Gastrocnemius medialis (tissue), 4 donors: ENCODE results near the gene SLC17A5. TPM values are rescaled to one million over a fixed set of nuclear protein-coding genes. Genes with fewer than 3 reads are reported as not detected.
A peak's percentile ranks its signal among the peaks of the same experiment; 100 is the strongest.

Experiments
- ATAC-seq, 2 donors: fragments of 150-250 bp; one replicate each; pipeline ENCODE4 v1.9.1; 2016
- DNase-seq, 2 donors: peaks; one replicate each; pipeline ENCODE4 v3.0.0-alpha.2; 2019
- H3K27ac ChIP-seq, 4 donors: fragments of 200-600 bp; sonication (generic); 1 replicate in 1 of 4; 2 replicates in 3 of 4; pipeline ENCODE4 v1.5.1; 2016 to 2018; ENCODE audit warnings: mild to moderate bottlenecking in 2 of 4, moderate library complexity in 1 of 4
- H3K27me3 ChIP-seq, 3 donors: fragments of 200-600 bp; sonication (generic) in 2 of 3; 1 replicate in 1 of 3; 2 replicates in 2 of 3; pipeline versions ENCODE4 v1.5.1 to v1.6.0; 2016 to 2019; ENCODE audit warnings: mild to moderate bottlenecking in 1 of 3, moderate library complexity in 1 of 3
- H3K36me3 ChIP-seq, 2 donors: fragments of 200-600 bp; sonication (generic) in 1 of 2; one replicate each; pipeline ENCODE4 v1.5.1; 2017 to 2018
- H3K4me1 ChIP-seq, 2 donors: fragments of 200-600 bp; sonication (generic) in 1 of 2; one replicate each; pipeline ENCODE4 v1.5.1; 2016 to 2017; ENCODE audit warnings: mild to moderate bottlenecking in 2 of 2
- H3K4me3 ChIP-seq, 4 donors: fragments of 200-600 bp; sonication (generic) in 3 of 4; 1 replicate in 1 of 4; 2 replicates in 3 of 4; pipeline ENCODE4 v1.5.1; 2016 to 2019; ENCODE audit warnings: mild to moderate bottlenecking in 2 of 4
- H3K9me3 ChIP-seq, 3 donors: fragments of 200-600 bp; sonication (generic) in 2 of 3; 1 replicate in 1 of 3; 2 replicates in 2 of 3; pipeline ENCODE4 v1.5.1; 2016 to 2019
- POLR2A ChIP-seq, 2 donors: fragments of 450-650 bp; IDR thresholded peaks; one replicate each; pipeline ENCODE4 v1.6.1; 2017; ENCODE audit warnings: antibody characterized with exemption in 2 of 2, mild to moderate bottlenecking in 2 of 2, moderate library complexity in 2 of 2
- in situ Hi-C, 4 donors: fragments of 200-750 bp; cut with MboI; loops; one replicate each; pipeline versions ENCODE4 v1.15.0 to v1.8.0; 2017; ENCODE audit warnings: low sequenced_read_pairs in 4 of 4
- intact Hi-C: fragments of 100-400 bp; cut with DNase I; formaldehyde crosslinking; loops from one replicate; pipeline ENCODE4 v1.15.1; 2023; ENCODE audit warnings: low total_unique reads
- total RNA-seq, 4 donors: library from RNA; depleted of rRNA; stranded (reverse); fragments of >200 nt; gene quantifications; one replicate each; pipeline versions ENCODE4 v1.1.0 to v1.2.3, GENCODE V29; 2016
- TF ChIP-seq, protein P1 (sequence below), 5 experiments: fragments of 450-650 bp in 3 of 5; fragments of 200-600 bp in 2 of 5; sonication (generic) in 2 of 5; IDR thresholded peaks in 4 of 5; conservative IDR thresholded peaks in 1 of 5; 1 replicate in 4 of 5; 2 replicates in 1 of 5; pipeline ENCODE4 v1.5.1; 2016 to 2019; ENCODE audit warnings: antibody characterized with exemption in 5 of 5, mild to moderate bottlenecking in 3 of 5, moderate library complexity in 3 of 5

SLC17A5 gene
- total RNA-seq, 4 donors from 2014 or later: 2.6 to 11.5 (median 5.4) TPM

DNA sequence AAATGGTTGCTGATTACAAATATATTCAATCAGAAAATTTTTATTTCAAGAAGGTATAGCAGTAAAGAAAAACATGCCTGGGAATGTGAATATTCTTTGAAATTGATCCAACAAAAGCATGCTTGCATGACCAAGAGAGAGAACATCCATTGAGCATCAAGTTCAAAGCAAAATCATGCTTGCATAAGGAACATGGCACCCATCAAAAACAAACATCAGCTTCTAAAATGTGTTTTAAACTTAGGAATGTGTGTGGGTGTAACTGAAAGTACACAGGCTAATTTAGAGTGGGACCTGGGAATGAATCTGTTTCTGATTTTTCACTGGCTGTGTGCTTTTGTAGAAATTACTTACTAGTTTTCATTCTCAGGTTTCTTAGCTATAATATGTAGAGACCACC is 5.6 kb downstream of the SLC17A5 start:
- in situ Hi-C loops (no loop called here), intact Hi-C loops (no loop called here)
- Histone ChIP-seq H3K9me3 (no peaks in the 10 kb centered on the region), H3K27ac (no peak overlapping the region), H3K4me1 (peaks cover 7 to 12% of the 10 kb centered on the region in 2 donors), H3K36me3 (peaks cover 0 to 6% of the 10 kb centered on the region in 2 donors), H3K4me3 (no peak overlapping the region), H3K27me3 (no peaks in the 10 kb centered on the region)
- no peak for ATAC-seq
- DNase-seq: no peak
- TF ChIP-seq POLR2A (IDR thresholded peaks at IDR 0.05): no peak
- TF ChIP-seq, protein P1, sequence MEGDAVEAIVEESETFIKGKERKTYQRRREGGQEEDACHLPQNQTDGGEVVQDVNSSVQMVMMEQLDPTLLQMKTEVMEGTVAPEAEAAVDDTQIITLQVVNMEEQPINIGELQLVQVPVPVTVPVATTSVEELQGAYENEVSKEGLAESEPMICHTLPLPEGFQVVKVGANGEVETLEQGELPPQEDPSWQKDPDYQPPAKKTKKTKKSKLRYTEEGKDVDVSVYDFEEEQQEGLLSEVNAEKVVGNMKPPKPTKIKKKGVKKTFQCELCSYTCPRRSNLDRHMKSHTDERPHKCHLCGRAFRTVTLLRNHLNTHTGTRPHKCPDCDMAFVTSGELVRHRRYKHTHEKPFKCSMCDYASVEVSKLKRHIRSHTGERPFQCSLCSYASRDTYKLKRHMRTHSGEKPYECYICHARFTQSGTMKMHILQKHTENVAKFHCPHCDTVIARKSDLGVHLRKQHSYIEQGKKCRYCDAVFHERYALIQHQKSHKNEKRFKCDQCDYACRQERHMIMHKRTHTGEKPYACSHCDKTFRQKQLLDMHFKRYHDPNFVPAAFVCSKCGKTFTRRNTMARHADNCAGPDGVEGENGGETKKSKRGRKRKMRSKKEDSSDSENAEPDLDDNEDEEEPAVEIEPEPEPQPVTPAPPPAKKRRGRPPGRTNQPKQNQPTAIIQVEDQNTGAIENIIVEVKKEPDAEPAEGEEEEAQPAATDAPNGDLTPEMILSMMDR (IDR thresholded peaks at IDR 0.05 in 4 of 5, conservative IDR thresholded peaks at IDR 0.05 in 1 of 5): no peak

DNA sequence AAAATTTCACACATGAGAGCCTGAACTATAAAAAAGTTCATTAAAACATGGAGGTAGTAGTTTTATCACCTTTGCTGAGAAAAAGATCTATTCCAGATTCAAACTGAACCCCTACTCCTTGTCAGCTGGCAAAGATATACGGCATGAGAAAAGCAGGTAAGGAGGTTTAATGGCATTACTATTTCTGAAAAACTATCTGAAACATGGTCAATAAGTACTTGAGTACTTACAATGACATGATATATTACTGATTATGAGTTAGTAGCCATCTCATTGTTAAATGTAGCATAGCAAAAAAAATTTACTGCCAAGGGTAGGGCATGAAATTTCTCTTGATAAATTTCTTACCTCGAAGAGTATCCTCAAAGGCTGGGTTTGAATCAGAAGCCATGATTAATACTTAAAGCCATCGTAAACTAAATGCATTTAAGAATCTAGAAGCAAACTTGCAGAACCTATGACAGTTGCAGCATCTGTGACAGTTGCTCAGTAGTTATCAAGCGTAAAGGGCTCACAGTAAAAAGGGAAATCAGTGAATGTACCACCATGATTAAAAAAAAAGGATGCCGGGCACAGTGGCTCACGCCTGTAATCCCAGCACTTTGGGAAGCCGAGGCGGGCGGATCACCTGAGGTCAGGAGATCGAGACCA is 8.7 kb downstream of the SLC17A5 start:
- ATAC-seq: no peak
- no peak for TF ChIP-seq POLR2A (IDR thresholded peaks at IDR 0.05)
- TF ChIP-seq, protein P1 (IDR thresholded peaks at IDR 0.05 in 4 of 5, conservative IDR thresholded peaks at IDR 0.05 in 1 of 5): no peak
- Histone ChIP-seq H3K36me3 (peaks cover 0 to 25% of the 10 kb centered on the region in 2 donors), H3K4me1 (peaks cover 0 to 2% of the 10 kb centered on the region in 2 donors), H3K4me3 (peak overlapping the region; percentile 24 to 46 (median 30)), H3K27ac (no peak overlapping the region), H3K27me3 (no peaks in the 10 kb centered on the region), H3K9me3 (no peaks in the 10 kb centered on the region)
- in situ Hi-C loops (no loop called here), intact Hi-C loops (no loop called here)
- DNase-seq: no peak

DNA sequence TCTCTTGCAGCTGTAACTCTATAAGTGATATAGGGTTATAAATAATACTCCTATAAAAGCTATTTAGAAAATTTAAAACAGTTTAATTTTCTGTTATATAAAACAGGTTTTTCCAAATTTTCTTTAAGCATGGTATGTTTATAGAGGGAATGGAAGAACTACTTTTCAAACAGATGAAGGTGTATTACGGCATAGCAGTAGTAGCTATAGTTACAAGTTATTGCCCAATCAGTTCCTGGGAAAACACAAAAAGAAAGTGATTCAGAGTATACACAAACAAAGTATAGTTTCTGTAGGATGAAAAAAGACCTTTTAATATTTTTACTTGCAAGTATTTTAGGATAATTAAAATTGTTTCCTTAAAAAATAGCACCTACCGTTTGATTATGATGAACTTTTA is 9.8 kb downstream of the SLC17A5 start:
- in situ Hi-C loops: no loop called here
- intact Hi-C loops: no loop called here
- H3K4me3 ChIP-seq: no peak overlapping the region
- no peak for TF ChIP-seq POLR2A (IDR thresholded peaks at IDR 0.05)
- TF ChIP-seq, protein P1 (IDR thresholded peaks at IDR 0.05 in 4 of 5, conservative IDR thresholded peaks at IDR 0.05 in 1 of 5): no peak
- no peak for ATAC-seq
- no peaks in the 10 kb centered on the region for H3K9me3 ChIP-seq
- H3K27ac ChIP-seq: no peak overlapping the region
- peaks cover 0 to 29% of the 10 kb centered on the region in 2 donors for H3K36me3 ChIP-seq
- DNase-seq: no peak
- peaks cover 0 to 2% of the 10 kb centered on the region in 2 donors for H3K4me1 ChIP-seq
- no peaks in the 10 kb centered on the region for H3K27me3 ChIP-seq

DNA sequence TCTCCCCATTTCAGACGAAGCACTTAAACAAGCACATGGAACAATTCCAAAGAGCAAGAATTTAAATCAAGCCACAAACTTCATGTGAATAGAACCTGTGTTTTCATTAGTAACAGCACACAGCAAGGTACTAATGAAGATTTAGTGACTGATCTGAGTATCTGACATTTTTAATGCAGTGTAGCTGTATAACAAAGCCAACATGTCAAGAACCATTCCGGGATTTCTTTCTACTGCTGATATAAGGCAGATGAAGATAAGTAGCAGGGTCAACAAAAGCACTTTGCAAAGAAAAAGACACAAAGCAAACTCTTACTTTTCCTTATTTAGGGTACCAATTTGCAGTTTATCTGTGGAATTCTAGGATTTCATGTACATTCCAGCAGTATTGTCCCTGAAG is 11.3 kb downstream of the SLC17A5 start:
- H3K27me3 ChIP-seq: no peaks in the 10 kb centered on the region
- H3K4me3 ChIP-seq: no peak overlapping the region
- in situ Hi-C loops (no loop called here), intact Hi-C loops (no loop called here)
- DNase-seq (no peak), ATAC-seq (no peak)
- H3K4me1 ChIP-seq: peaks cover 0 to 2% of the 10 kb centered on the region in 2 donors
- H3K36me3 ChIP-seq: peaks cover 0 to 42% of the 10 kb centered on the region in 2 donors
- no peak overlapping the region for H3K27ac ChIP-seq
- H3K9me3 ChIP-seq: no peaks in the 10 kb centered on the region
- TF ChIP-seq, protein P1 (IDR thresholded peaks at IDR 0.05 in 4 of 5, conservative IDR thresholded peaks at IDR 0.05 in 1 of 5): no peak
- TF ChIP-seq POLR2A (IDR thresholded peaks at IDR 0.05): no peak
